Left renal pelvis (tissue), 4 donors: ENCODE data around the gene LRIT1. TPM values are rescaled to one million over a fixed set of nuclear protein-coding genes. Genes with fewer than 3 reads are reported as not detected.

Source experiments
- DNase-seq, 4 donors: peaks; one replicate each; pipeline ENCODE4 v3.0.0-alpha.2; 2013; ENCODE audit warnings: low read depth in 4 of 4, low spot score in 3 of 4
- polyA plus RNA-seq, 4 donors: library from polyadenylated mRNA; unstranded; fragments of 120-200 nt; gene quantifications; one replicate each; pipeline ENCODE4 v1.2.1, GENCODE V29; 2013; ENCODE audit not compliant: insufficient read length in 4 of 4

The LRIT1 gene
- polyA plus RNA-seq, 4 donors: not detected

DNA sequence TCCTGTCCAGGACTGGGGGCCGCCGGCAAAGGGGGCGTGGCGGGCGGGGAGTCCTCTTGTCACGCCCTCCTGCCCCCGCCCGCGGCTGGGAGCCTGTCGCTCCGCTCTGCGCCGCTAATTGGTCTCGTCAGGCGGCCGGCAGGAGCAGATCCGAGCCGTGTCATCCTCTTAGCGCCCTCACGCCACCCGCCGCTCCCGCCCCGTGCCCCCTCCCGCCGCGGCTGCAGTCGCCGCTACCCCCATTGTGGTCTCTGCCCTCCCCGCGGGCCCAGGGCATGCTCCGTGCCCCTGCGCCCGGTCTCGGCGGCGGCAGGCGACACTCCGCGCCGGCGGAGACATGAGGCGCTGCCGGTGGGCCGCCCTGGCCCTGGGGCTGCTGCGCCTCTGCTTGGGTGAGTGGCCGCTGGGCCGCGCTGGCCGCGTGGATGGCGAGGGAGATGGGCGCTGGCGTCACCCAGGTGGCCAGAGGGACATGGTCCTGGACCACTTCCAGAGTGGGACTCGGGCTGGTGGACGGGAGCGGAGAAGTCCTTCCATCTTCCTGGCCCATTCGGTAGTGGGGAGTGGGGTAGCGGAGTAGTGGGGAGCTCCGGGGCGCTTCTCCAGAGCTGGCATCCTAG lies 46.8 kb downstream of the LRIT1 start, which contains the start of gene CDHR1:
Gene CDHR1, plus strand, starts transcription at position 114 of the 620 bp plus-strand sequence. Its CDS starts 224 bp downstream, at position 338.
- no peak for DNase-seq

DNA sequence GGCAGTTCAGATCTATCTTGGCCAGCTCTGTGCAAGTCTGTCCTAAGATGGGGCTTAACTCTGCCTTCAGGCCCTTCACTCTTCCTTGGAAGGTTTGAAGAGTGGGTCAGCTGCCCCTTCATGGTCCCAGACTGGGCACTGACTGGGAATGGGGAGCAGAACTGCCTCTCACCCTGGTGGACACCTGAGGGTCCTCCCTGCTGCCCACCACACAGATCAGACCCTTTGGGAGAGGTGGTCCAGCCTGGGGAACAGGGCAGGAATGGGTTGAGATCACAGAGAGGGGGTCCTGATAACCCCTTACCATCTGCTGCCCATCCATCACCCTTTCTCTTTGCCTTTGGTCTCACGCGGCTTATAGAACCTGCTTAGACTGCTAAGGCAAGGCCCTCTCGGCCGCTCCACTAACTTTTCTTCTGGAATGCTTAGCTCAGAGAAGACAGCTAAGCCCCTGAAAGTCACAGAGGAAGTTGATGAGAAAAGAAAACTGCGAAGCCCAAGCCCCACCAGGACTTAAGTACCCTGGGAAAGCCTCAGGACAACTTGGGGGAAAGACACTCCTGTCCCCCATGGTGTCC lies 47.4 kb downstream of the LRIT1 start:
- no peak for DNase-seq

DNA sequence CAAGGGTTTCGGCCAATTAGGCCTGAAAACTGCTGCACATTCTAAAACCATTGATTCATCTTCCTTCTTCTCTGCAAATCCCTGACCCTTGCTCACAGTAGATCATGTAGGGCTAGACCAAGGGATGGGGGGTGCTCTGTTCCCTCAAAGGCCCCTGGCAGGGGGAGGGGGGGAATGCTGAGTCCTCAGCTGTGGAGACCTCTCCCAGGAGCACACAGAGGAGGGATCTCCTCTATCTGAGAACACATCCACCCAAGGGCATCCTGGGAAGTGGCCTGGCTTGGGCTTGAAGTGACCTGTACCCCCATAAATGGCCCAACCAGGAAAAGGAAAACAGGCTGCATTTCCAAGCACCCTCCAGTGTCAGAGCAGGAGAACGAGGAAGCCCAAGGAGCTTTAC lies 48.0 kb downstream of the LRIT1 start:
- DNase-seq: no peak

DNA sequence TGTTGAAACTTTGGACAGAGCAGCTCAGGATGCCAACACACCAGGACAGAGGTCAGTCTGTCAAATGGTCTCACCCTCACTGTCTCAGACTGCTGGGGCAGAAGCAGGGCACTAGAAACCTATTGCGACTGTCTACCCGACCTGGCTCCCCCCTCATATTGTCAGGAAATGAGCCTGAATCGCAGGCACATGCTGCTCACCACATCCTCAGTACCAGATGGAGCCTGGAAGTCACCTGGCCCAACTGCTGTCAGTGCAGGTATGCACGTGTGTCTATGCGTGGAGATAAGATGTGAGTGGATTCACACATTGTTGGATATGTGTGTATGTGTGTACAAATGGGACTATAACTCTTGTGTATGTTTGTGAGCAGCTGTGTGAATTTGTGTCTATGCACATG lies 50.2 kb downstream of the LRIT1 start:
- DNase-seq: no peak

DNA sequence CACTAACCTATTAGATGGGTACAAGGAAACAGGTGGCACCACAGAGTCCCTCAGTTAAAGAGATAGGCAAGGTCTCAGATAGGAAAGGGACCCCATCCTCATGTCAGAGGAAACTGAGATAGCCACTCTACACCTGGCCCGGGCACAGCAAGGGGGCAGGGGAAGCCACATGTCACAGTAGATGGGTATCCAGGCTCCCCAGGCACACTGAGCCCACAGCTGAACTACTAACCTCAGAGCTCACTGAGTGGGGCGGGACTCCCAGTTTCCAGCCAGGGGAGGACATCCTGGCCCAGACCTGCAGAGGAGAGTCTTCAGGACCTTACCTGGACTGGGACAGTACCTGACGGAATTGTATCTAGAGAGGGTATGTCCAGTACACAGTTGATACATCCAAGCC lies 50.7 kb downstream of the LRIT1 start:
- no peak for DNase-seq

DNA sequence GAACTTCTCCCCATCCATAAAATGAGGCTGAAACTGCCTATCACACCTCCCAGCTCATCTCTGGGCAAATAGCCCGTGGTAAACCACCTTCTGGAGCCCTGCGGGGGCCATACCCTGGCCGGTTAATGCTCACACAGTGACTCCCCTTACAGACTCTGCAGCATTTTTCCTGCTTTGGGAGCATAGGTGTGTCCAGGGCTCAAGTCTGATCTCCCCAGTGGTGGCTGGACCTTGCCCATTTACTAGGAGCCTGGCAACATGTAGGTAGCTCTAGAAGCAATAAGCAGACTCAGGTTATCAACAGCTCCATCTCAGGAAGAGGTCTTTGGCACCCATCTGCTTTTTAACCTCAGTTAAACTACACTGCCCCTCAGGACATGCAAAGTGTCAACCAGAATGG lies 52.5 kb downstream of the LRIT1 start:
- DNase-seq: no peak

DNA sequence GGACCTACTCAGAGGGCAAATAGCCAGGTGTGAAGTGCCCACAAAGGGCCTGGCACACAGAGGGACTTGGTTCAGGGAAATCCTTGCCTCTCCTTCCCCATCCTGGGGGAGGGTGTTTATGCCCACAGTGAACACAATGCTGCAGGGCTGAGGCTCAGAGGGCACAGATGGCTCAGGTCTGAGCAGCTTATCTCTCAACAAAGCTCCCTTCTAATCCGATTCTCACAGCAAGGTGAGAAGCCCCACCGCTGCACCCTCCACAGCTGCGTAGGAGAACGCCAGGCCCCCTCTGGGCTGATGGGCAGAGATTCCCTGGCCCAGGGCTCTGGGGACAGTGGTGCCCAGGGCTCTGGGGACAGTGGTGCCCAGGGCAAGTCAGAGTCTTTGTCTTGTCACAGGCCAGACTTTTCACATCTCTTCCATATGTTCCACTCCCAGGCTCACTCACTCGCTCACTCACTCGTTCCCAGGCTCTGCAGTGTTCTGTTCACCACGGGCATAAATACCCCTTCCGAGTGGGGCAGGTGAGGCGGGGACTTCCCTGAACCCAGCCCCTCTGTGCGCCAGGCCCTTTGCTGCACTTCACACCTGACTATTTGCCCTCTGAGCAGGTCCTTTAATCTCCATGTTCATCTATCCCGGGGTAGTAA lies 55.7 kb downstream of the LRIT1 start:
- no peak for DNase-seq

DNA sequence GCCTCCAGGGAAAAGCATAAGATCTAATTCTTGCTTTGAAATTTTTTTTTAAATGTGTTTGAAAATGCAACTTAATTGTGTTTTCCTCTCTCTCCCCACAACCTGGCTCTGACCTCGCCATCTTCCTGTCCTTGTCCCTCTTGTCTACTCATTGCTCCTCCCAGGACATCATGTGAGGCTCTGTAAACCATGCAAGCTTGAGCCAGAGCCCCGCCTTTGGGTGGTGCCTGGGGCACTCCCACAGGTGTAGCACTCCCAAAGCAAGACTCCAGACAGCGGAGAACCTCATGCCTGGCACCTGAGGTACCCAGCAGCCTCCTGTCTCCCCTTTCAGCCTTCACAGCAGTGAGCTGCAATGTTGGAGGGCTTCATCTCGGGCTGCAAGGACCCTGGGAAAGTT lies 56.8 kb downstream of the LRIT1 start:
- no peak for DNase-seq

DNA sequence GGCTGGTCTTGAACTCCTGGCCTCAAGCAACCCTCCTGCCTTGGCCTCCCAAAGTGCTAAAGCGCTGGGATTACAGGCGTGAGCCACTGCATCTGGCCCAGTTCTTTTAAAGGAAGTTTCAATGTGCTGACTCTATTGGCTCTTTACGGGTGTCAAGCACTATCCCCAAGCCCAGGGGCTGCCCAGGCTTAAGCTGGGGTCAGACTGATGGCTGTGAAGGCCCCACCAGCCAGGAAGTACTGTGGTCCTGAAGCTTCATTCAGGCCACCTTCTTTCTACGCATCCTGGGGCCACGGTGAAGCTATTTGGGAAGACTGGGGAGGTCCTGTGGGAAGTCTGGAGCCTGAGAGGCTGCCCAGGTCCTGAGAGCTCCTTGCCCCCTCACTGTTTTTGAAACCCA lies 59.7 kb downstream of the LRIT1 start:
- DNase-seq: no peak

Other genes starting within 250 kb of the LRIT1 start
- 100 to 1,000 TPM; 116 to 191 (median 175) TPM for gene GHITM, start 102.0 kb downstream of the LRIT1 start, polyA plus RNA-seq
- gene GPR15LG, start 67.7 kb downstream of the LRIT1 start, polyA plus RNA-seq: 1 to 10 TPM in 2 of 4 donors, under 1 TPM in 1, not detected in 1; 0.19 to 1.5 (median 1.0) TPM
- gene CDHR1, start 47.0 kb downstream of the LRIT1 start, polyA plus RNA-seq: 1 to 10 TPM in 1 of 4 donors, under 1 TPM in 3; 0.14 to 1.2 (median 0.88) TPM
- not detected for gene LRIT2, start 16.0 kb downstream of the LRIT1 start, polyA plus RNA-seq
- gene RGR, start 3.5 kb upstream of the LRIT1 start, polyA plus RNA-seq: not detected
- gene CCSER2, start 87.0 kb upstream of the LRIT1 start, polyA plus RNA-seq: 10 to 100 TPM; 26.2 to 37.1 (median 32.7) TPM